Measurements from ENCODE around the gene PLEKHH1. TPM values are rescaled to one million over a fixed set of nuclear protein-coding genes. Genes with fewer than 3 reads are reported as not detected.

Gene PLEKHH1
- total RNA-seq, 4 donors from 2014 or later = 71.1 to 123 (median 79.7) TPM

DNA sequence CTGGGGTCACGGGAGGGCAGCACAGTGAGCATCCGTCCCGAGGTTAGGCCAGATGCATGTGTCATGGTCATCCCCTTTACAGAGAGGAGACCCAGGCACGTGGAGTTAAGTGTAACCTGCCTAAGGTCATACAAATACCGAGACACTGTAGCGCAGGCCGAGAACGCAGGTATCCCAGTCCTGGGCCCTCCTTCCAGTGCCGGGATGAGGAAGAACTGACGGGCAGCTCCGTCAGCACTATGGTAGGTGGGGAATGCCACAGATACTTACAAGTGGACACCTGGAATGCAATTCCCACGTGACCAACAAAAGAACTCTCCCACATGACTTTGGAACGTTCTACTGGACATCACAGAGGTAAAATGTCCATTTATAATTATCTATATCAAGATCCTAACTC lies 35.9 kb upstream of the PLEKHH1 start:
- H3K4me1 ChIP-seq = no peaks in the 10 kb centered on the region
- intact Hi-C loops (cut with DNase I; ENCODE audit: low total_unique reads) = no loop called here
- H3K36me3 ChIP-seq = no peaks in the 10 kb centered on the region
- 91% methylated on average over 13 of the region's 13 CpGs; no CpG with 5 or more reads in 1 of the 2 donors for WGBS, 2 donors (ENCODE audit: low coverage in 1 of 2)
- H3K27ac ChIP-seq = no peak overlapping the region
- H3K4me3 ChIP-seq = no peak overlapping the region
- TF ChIP-seq EP300 (IDR thresholded peaks at IDR 0.05; ENCODE audit: low read depth) = no peak
- TF ChIP-seq, protein P1, sequence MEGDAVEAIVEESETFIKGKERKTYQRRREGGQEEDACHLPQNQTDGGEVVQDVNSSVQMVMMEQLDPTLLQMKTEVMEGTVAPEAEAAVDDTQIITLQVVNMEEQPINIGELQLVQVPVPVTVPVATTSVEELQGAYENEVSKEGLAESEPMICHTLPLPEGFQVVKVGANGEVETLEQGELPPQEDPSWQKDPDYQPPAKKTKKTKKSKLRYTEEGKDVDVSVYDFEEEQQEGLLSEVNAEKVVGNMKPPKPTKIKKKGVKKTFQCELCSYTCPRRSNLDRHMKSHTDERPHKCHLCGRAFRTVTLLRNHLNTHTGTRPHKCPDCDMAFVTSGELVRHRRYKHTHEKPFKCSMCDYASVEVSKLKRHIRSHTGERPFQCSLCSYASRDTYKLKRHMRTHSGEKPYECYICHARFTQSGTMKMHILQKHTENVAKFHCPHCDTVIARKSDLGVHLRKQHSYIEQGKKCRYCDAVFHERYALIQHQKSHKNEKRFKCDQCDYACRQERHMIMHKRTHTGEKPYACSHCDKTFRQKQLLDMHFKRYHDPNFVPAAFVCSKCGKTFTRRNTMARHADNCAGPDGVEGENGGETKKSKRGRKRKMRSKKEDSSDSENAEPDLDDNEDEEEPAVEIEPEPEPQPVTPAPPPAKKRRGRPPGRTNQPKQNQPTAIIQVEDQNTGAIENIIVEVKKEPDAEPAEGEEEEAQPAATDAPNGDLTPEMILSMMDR (IDR thresholded peaks at IDR 0.05) = no peak
- in situ Hi-C loops (cut with MboI; ENCODE audit: low pct_ligation_motif_present in 1 of 4, low pct_unique_long_range_greater_than_20kb in 1 of 4, low sequenced_read_pairs in 3 of 4) = no loop called here
- H3K9me3 ChIP-seq = peaks cover 8 to 9% of the 10 kb centered on the region in 2 donors
- no peak for DNase-seq
- no peaks in the 10 kb centered on the region for H3K27me3 ChIP-seq

DNA sequence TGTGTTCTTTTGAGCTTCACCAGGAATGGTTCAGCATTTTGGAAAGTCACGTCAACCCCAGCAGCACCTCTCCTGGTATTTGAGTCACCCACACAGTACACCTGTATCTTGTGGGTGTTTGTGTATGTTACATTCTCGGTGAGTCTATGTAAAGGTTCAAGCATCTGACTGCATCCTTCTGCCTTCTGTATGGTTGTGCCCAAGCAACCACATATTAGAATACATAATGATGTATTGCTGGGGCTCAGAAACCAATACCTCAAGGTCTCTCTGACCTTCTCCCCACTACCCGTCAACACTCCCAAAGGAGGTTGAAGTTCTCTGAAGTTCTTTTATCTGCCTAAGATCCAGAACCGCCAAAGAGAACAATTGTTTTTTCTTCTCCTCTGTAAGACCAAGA lies 35.4 kb upstream of the PLEKHH1 start:
- Histone ChIP-seq H3K4me3 (no peak overlapping the region), H3K4me1 (no peaks in the 10 kb centered on the region), H3K36me3 (no peaks in the 10 kb centered on the region), H3K27me3 (no peaks in the 10 kb centered on the region), H3K9me3 (peaks cover 8 to 9% of the 10 kb centered on the region in 2 donors), H3K27ac (no peak overlapping the region)
- in situ Hi-C loops (cut with MboI; ENCODE audit: low pct_ligation_motif_present in 1 of 4, low pct_unique_long_range_greater_than_20kb in 1 of 4, low sequenced_read_pairs in 3 of 4) = no loop called here
- WGBS, 2 donors (ENCODE audit: low coverage in 1 of 2) = 17 to 64% methylated on average over 1 to 4 of the region's 4 CpGs
- TF ChIP-seq POLR2AphosphoS5 (IDR thresholded peaks at IDR 0.05) (no peak), POLR2A (IDR thresholded peaks at IDR 0.05) (no peak), EP300 (IDR thresholded peaks at IDR 0.05; ENCODE audit: low read depth) (no peak)
- TF ChIP-seq, protein P1 (IDR thresholded peaks at IDR 0.05) = no peak
- intact Hi-C loops (cut with DNase I; ENCODE audit: low total_unique reads) = no loop called here
- DNase-seq = no peak

DNA sequence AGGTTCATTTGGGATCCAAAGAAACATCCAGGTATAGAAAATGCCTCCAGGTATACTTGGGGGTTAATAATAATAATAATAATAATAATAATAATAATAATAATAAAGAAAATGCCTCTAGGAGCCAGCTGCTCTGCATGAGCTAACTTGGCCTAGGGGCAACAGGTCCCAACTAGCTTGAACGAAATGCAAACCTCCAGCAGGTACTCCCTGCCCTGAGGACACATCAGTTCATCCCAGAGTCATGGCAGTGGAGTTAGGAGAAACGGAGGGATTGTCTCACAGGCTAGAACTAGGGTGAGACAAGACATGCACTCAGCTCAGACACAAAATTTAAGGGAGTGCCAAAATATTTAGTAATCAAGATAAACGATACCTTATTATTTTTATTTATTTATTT lies 32.1 kb upstream of the PLEKHH1 start:
- TF ChIP-seq POLR2AphosphoS5 (IDR thresholded peaks at IDR 0.05) = no peak
- TF ChIP-seq, protein P1 (IDR thresholded peaks at IDR 0.05) = no peak
- no peak for TF ChIP-seq EP300 (IDR thresholded peaks at IDR 0.05; ENCODE audit: low read depth)
- no peak for TF ChIP-seq POLR2A (IDR thresholded peaks at IDR 0.05)
- Histone ChIP-seq H3K9me3 (no peaks in the 10 kb centered on the region), H3K27me3 (no peaks in the 10 kb centered on the region), H3K4me1 (no peaks in the 10 kb centered on the region), H3K36me3 (no peaks in the 10 kb centered on the region), H3K27ac (no peak overlapping the region), H3K4me3 (no peak overlapping the region)
- in situ Hi-C loops (cut with MboI; ENCODE audit: low pct_ligation_motif_present in 1 of 4, low pct_unique_long_range_greater_than_20kb in 1 of 4, low sequenced_read_pairs in 3 of 4) (no loop called here), intact Hi-C loops (cut with DNase I; ENCODE audit: low total_unique reads) (no loop called here)
- DNase-seq = no peak
- WGBS, 2 donors (ENCODE audit: low coverage in 1 of 2) = 89 to 100% methylated on average over 1 to 3 of the region's 3 CpGs

DNA sequence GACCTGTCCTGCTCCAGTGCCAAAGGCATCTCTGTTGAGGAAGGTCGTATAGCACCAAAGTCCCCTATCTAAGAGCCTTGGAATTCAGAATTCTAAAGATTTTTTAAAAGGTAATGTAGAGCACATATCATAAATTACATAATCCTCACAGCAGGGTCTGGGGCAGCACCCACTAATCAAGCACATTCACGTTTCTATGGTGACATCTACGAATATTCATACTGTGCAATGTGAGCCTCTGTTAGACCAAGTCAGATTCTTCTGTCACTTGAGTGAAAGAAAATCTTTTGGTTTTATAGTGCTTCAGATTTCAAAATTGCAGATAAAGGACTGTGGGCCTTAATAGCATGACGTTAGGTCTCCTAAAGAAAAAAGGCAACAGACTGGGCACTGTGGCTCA lies 31.4 kb upstream of the PLEKHH1 start:
- no peaks in the 10 kb centered on the region for H3K27me3 ChIP-seq
- H3K4me1 ChIP-seq = no peaks in the 10 kb centered on the region
- H3K4me3 ChIP-seq = no peak overlapping the region
- WGBS, 2 donors (ENCODE audit: low coverage in 1 of 2) = 87 to 89% methylated on average over 3 to 4 of the region's 4 CpGs
- no peaks in the 10 kb centered on the region for H3K36me3 ChIP-seq
- no peak for DNase-seq
- intact Hi-C loops (cut with DNase I; ENCODE audit: low total_unique reads) (no loop called here), in situ Hi-C loops (cut with MboI; ENCODE audit: low pct_ligation_motif_present in 1 of 4, low pct_unique_long_range_greater_than_20kb in 1 of 4, low sequenced_read_pairs in 3 of 4) (no loop called here)
- no peaks in the 10 kb centered on the region for H3K9me3 ChIP-seq
- no peak for TF ChIP-seq POLR2AphosphoS5 (IDR thresholded peaks at IDR 0.05)
- TF ChIP-seq EP300 (IDR thresholded peaks at IDR 0.05; ENCODE audit: low read depth) = no peak
- TF ChIP-seq, protein P1 (IDR thresholded peaks at IDR 0.05) = no peak
- TF ChIP-seq POLR2A (IDR thresholded peaks at IDR 0.05) = no peak
- H3K27ac ChIP-seq = no peak overlapping the region

Data from transverse colon (tissue), 4 donors.